HEK293 (cell line): ENCODE results near the gene APC2.

Experiments
- CTCF ChIA-PET: fragments of 350-600 bp; formaldehyde crosslinking; extraction: SDS; loops from one replicate; lab custom pipeline; 2021; ENCODE audit warnings: antibody characterized with exemption; lab: Yijun Ruan, JAX
- POLR2A ChIA-PET: fragments of 300-600 bp; formaldehyde crosslinking; extraction: SDS; loops from one replicate; lab custom pipeline; 2020; ENCODE audit warnings: antibody characterized with exemption, inconsistent platforms; lab: Yijun Ruan, JAX
- H3K27ac ChIP-seq: fragments of 200-500 bp; sonication (Bioruptor generic); 2 replicates; pipeline ENCODE4 v1.5.1; 2014; ENCODE audit warnings: low read depth, low read length, control low read depth, inconsistent platforms; ENCODE audit errors: extremely low read depth
- H3K36me3 ChIP-seq, 2 experiments: fragments of 200-500 bp in 1 of 2; sonication (Bioruptor generic) in 1 of 2; 1 replicate in 1 of 2; 2 replicates in 1 of 2; pipeline ENCODE4 v1.5.1; 2014 to 2017; ENCODE audit warnings: inconsistent platforms in 2 of 2, low read length in 2 of 2; ENCODE audit not compliant: control insufficient read depth in 2 of 2, insufficient read depth in 1 of 2
- H3K4me1 ChIP-seq: fragments of 200-500 bp; sonication (Bioruptor generic); 2 replicates; pipeline ENCODE4 v1.5.1; 2014; ENCODE audit warnings: mild to moderate bottlenecking, low read length, inconsistent platforms; ENCODE audit not compliant: control insufficient read depth, insufficient read depth
- H3K4me3 ChIP-seq: 2 replicates; pipeline ENCODE4 v1.5.1; 2011; ENCODE audit warnings: low read depth, mild to moderate bottlenecking, control low read depth, low read length, moderate library complexity
- H3K9me3 ChIP-seq: fragments of 200-500 bp; sonication (Bioruptor generic); 2 replicates; pipeline ENCODE4 v1.5.1; 2014; ENCODE audit warnings: low read depth, low read length, inconsistent platforms; ENCODE audit not compliant: control insufficient read depth, insufficient read depth
- KLF17 ChIP-seq: fragments of 450-650 bp; formaldehyde crosslinking; IDR thresholded peaks from 2 replicates; pipeline ENCODE4 v1.5.1; 2016; ENCODE audit warnings: missing biosample characterization, missing genetic modification characterization
- SALL2 ChIP-seq: fragments of 450-650 bp; formaldehyde crosslinking; IDR thresholded peaks from 2 replicates; pipeline ENCODE4 v1.5.0; 2017; ENCODE audit warnings: missing biosample characterization, mild to moderate bottlenecking, missing genetic modification characterization, borderline replicate concordance
- ZBTB10 ChIP-seq: fragments of 450-650 bp; formaldehyde crosslinking; IDR thresholded peaks from 2 replicates; pipeline ENCODE4 v1.5.1; 2016; ENCODE audit warnings: missing biosample characterization, missing genetic modification characterization
- ZBTB11 ChIP-seq: fragments of 450-650 bp; formaldehyde crosslinking; conservative IDR thresholded peaks from 2 replicates; pipeline ENCODE4 v1.5.1; 2016; ENCODE audit warnings: low read depth, missing biosample characterization, missing genetic modification characterization
- ZBTB20 ChIP-seq: fragments of 450-650 bp; formaldehyde crosslinking; IDR thresholded peaks from 2 replicates; pipeline ENCODE4 v1.5.1; 2016; ENCODE audit warnings: missing biosample characterization, missing genetic modification characterization
- ZBTB21 ChIP-seq: fragments of 450-650 bp; formaldehyde crosslinking; IDR thresholded peaks from 2 replicates; pipeline ENCODE4 v1.5.1; 2017; ENCODE audit warnings: missing biosample characterization, missing genetic modification characterization
- ZFHX2 ChIP-seq: fragments of 450-650 bp; formaldehyde crosslinking; conservative IDR thresholded peaks from 2 replicates; pipeline ENCODE4 v1.5.1; 2016; ENCODE audit warnings: missing biosample characterization, missing genetic modification characterization
- ZNF10 ChIP-seq: fragments of 450-650 bp; formaldehyde crosslinking; IDR thresholded peaks from 2 replicates; pipeline ENCODE4 v1.5.1; 2017; ENCODE audit warnings: missing biosample characterization, missing genetic modification characterization
- ZNF391 ChIP-seq: fragments of 450-650 bp; formaldehyde crosslinking; IDR thresholded peaks from 2 replicates; pipeline ENCODE4 v1.5.1; 2016; ENCODE audit warnings: low read depth, missing biosample characterization, missing genetic modification characterization, borderline replicate concordance
- ZNF529 ChIP-seq: fragments of 450-650 bp; formaldehyde crosslinking; IDR thresholded peaks from 2 replicates; pipeline ENCODE4 v1.5.1; 2017; ENCODE audit warnings: missing genetic modification characterization, missing biosample characterization; ENCODE audit not compliant: insufficient replicate concordance
- ZNF596 ChIP-seq: fragments of 450-650 bp; IDR thresholded peaks from 2 replicates; pipeline ENCODE4 v1.5.0; 2018; ENCODE audit warnings: missing biosample characterization, mild to moderate bottlenecking, missing genetic modification characterization, moderate library complexity
- ZNF843 ChIP-seq: fragments of 450-650 bp; formaldehyde crosslinking; IDR thresholded peaks from 2 replicates; pipeline ENCODE4 v1.5.1; 2016; ENCODE audit warnings: missing biosample characterization, missing genetic modification characterization
- ZSCAN23 ChIP-seq: fragments of 450-650 bp; formaldehyde crosslinking; IDR thresholded peaks from 2 replicates; pipeline ENCODE4 v1.5.1; 2016; ENCODE audit warnings: missing biosample characterization, missing genetic modification characterization
- TF ChIP-seq, protein P1 (sequence below): fragments of 450-650 bp; formaldehyde crosslinking; IDR thresholded peaks from 2 replicates; pipeline ENCODE4 v1.5.1; 2016; ENCODE audit warnings: missing biosample characterization, missing genetic modification characterization
- TF ChIP-seq, protein P2 (sequence below): fragments of 450-650 bp; formaldehyde crosslinking; IDR thresholded peaks from 2 replicates; pipeline ENCODE4 v1.5.1; 2017; ENCODE audit warnings: missing biosample characterization, mild to moderate bottlenecking, missing genetic modification characterization, moderate library complexity

The APC2 gene

GRCh38 chr19:1439525-1440417, 10.2 kb upstream of the APC2 start (continued):
- TF ChIP-seq ZBTB11 (tag by site-specific recombination): peak; percentile 40

- no peak for TF ChIP-seq ZNF529 (tag by site-specific recombination)
- 0 out of 2 replicates have a peak, but pooled peaks have one; percentile 12 for TF ChIP-seq ZBTB10 (tag by site-specific recombination)
- TF ChIP-seq ZNF843 (tag by site-specific recombination): 0 out of 2 replicates have a peak, but pooled peaks have one; percentile 5
- TF ChIP-seq SALL2: no peak
- no peak for TF ChIP-seq ZNF10 (tag by site-specific recombination)
- 0 out of 2 replicates have a peak, but pooled peaks have one; percentile 32 for TF ChIP-seq ZNF391 (tag by site-specific recombination)
- peak; percentile 25 for TF ChIP-seq ZFHX2
- TF ChIP-seq ZBTB21: 0 out of 2 replicates have a peak, but pooled peaks have one; percentile 2
- no peak for TF ChIP-seq ZSCAN23 (tag by site-specific recombination)
- TF ChIP-seq, protein P1, sequence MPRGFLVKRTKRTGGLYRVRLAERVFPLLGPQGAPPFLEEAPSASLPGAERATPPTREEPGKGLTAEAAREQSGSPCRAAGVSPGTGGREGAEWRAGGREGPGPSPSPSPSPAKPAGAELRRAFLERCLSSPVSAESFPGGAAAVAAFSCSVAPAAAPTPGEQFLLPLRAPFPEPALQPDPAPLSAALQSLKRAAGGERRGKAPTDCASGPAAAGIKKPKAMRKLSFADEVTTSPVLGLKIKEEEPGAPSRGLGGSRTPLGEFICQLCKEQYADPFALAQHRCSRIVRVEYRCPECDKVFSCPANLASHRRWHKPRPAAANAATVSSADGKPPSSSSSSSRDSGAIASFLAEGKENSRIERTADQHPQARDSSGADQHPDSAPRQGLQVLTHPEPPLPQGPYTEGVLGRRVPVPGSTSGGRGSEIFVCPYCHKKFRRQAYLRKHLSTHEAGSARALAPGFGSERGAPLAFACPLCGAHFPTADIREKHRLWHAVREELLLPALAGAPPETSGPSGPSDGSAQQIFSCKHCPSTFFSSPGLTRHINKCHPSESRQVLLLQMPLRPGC (tag by site-specific recombination): 0 out of 2 replicates have a peak, but pooled peaks have one; percentile 17
- TF ChIP-seq, protein P2, sequence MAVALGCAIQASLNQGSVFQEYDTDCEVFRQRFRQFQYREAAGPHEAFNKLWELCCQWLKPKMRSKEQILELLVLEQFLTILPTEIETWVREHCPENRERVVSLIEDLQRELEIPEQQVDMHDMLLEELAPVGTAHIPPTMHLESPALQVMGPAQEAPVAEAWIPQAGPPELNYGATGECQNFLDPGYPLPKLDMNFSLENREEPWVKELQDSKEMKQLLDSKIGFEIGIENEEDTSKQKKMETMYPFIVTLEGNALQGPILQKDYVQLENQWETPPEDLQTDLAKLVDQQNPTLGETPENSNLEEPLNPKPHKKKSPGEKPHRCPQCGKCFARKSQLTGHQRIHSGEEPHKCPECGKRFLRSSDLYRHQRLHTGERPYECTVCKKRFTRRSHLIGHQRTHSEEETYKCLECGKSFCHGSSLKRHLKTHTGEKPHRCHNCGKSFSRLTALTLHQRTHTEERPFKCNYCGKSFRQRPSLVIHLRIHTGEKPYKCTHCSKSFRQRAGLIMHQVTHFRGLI (tag by site-specific recombination): no peak
- 0 out of 2 replicates have a peak, but pooled peaks have one; percentile 11 for TF ChIP-seq KLF17 (tag by site-specific recombination)
- no peak for TF ChIP-seq ZBTB20 (tag by site-specific recombination)
- TF ChIP-seq ZNF596 (tag by site-specific recombination): no peak
- H3K36me3 ChIP-seq: peaks cover 15 to 43% of the 10 kb centered on the region in 2 experiments; a peak in 2 of 3 replicates
- ChIA-PET CTCF (no interaction called here), POLR2A (interaction anchor here (1.8 kb wide), 1 partner anchor 171 kb away, joined by 7 read pairs; the partner anchor contains the start of gene CIRBP)
- peaks cover 16% of the 10 kb centered on the region for H3K4me1 ChIP-seq
- peak overlapping the region; percentile 100; the same call in 1 of the 2 replicates for H3K27ac ChIP-seq
- no peaks in the 10 kb centered on the region for H3K9me3 ChIP-seq
- H3K4me3 ChIP-seq: no peak overlapping the region; the same call in 1 of the 2 replicates
These were observed 9.5 kb upstream of the APC2 start for GRCh38 chr19:1440418-1440801.
